Gastrocnemius medialis (tissue), 4 donors: ENCODE measurements around the gene LRRC4. TPM values are rescaled to one million over a fixed set of nuclear protein-coding genes. Genes with fewer than 3 reads are reported as not detected.

Experiments
- ATAC-seq, 2 donors: fragments of 150-250 bp; one replicate each; pipeline ENCODE4 v1.9.1; 2016
- DNase-seq, 2 donors: peaks; one replicate each; pipeline ENCODE4 v3.0.0-alpha.2; 2019
- H3K27ac ChIP-seq, 4 donors: fragments of 200-600 bp; sonication (generic); 1 replicate in 1 of 4; 2 replicates in 3 of 4; pipeline ENCODE4 v1.5.1; 2016 to 2018; ENCODE audit warnings: mild to moderate bottlenecking in 2 of 4, moderate library complexity in 1 of 4
- H3K27me3 ChIP-seq, 3 donors: fragments of 200-600 bp; sonication (generic) in 2 of 3; 1 replicate in 1 of 3; 2 replicates in 2 of 3; pipeline versions ENCODE4 v1.5.1 to v1.6.0; 2016 to 2019; ENCODE audit warnings: mild to moderate bottlenecking in 1 of 3, moderate library complexity in 1 of 3
- H3K36me3 ChIP-seq, 2 donors: fragments of 200-600 bp; sonication (generic) in 1 of 2; one replicate each; pipeline ENCODE4 v1.5.1; 2017 to 2018
- H3K4me1 ChIP-seq, 2 donors: fragments of 200-600 bp; sonication (generic) in 1 of 2; one replicate each; pipeline ENCODE4 v1.5.1; 2016 to 2017; ENCODE audit warnings: mild to moderate bottlenecking in 2 of 2
- H3K4me3 ChIP-seq, 4 donors: fragments of 200-600 bp; sonication (generic) in 3 of 4; 1 replicate in 1 of 4; 2 replicates in 3 of 4; pipeline ENCODE4 v1.5.1; 2016 to 2019; ENCODE audit warnings: mild to moderate bottlenecking in 2 of 4
- H3K9me3 ChIP-seq, 3 donors: fragments of 200-600 bp; sonication (generic) in 2 of 3; 1 replicate in 1 of 3; 2 replicates in 2 of 3; pipeline ENCODE4 v1.5.1; 2016 to 2019
- CTCF ChIP-seq, 5 experiments: fragments of 450-650 bp in 3 of 5; fragments of 200-600 bp in 2 of 5; sonication (generic) in 2 of 5; IDR thresholded peaks in 4 of 5; conservative IDR thresholded peaks in 1 of 5; 1 replicate in 4 of 5; 2 replicates in 1 of 5; pipeline ENCODE4 v1.5.1; 2016 to 2019; ENCODE audit warnings: antibody characterized with exemption in 5 of 5, mild to moderate bottlenecking in 3 of 5, moderate library complexity in 3 of 5
- POLR2A ChIP-seq, 2 donors: fragments of 450-650 bp; IDR thresholded peaks; one replicate each; pipeline ENCODE4 v1.6.1; 2017; ENCODE audit warnings: antibody characterized with exemption in 2 of 2, mild to moderate bottlenecking in 2 of 2, moderate library complexity in 2 of 2
- in situ Hi-C, 4 donors: fragments of 200-750 bp; cut with MboI; loops; one replicate each; pipeline versions ENCODE4 v1.15.0 to v1.8.0; 2017; ENCODE audit warnings: low sequenced_read_pairs in 4 of 4
- intact Hi-C: fragments of 100-400 bp; cut with DNase I; formaldehyde crosslinking; loops from one replicate; pipeline ENCODE4 v1.15.1; 2023; ENCODE audit warnings: low total_unique reads
- total RNA-seq, 4 donors: library from RNA; depleted of rRNA; stranded (reverse); fragments of >200 nt; gene quantifications; one replicate each; pipeline versions ENCODE4 v1.1.0 to v1.2.3, GENCODE V29; 2016

Gene LRRC4
- total RNA-seq, 4 donors from 2014 or later: 0.29 to 4.3 (median 0.96) TPM

DNA sequence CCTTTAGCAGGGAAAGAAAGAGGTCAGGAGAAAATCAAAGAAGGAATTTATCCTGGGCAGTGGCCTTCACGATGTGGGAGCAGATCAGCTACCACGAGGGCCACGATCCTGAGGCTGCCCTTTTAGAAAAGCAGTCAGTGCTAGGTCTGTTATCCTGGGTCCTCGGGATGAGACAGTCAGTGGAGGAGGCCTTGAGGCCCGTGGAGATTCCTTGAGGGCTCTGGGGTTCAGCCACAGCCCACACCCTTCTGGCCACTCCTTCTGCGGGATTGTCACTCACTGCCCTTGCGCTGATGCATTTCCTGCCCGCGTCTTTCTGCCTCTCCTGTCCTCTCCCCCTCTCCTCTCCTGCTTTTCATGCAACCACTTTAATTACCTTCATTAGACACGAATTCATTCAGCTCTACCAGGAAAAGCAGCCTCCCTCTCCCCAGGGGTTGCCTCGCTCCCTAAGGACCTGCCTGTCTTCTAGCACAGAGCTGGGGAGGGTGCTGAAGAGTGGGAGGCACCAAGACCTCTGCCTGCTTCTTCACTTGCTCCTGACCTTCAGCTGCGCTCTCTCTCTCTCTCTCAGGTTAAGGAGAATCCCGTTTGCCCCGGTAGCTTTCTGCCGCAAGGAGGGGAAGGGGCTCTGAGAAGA lies 42.6 kb upstream of the LRRC4 start:
- in situ Hi-C loops (no loop called here), intact Hi-C loops (no loop called here)
- Histone ChIP-seq H3K27ac (no peak overlapping the region), H3K27me3 (no peaks in the 10 kb centered on the region), H3K4me3 (no peak overlapping the region), H3K4me1 (no peaks in the 10 kb centered on the region), H3K36me3 (no peaks in the 10 kb centered on the region), H3K9me3 (no peaks in the 10 kb centered on the region)
- ATAC-seq: no peak
- TF ChIP-seq CTCF (IDR thresholded peaks at IDR 0.05 in 4 of 5, conservative IDR thresholded peaks at IDR 0.05 in 1 of 5): no peak
- no peak for TF ChIP-seq POLR2A (IDR thresholded peaks at IDR 0.05)
- no peak for DNase-seq

DNA sequence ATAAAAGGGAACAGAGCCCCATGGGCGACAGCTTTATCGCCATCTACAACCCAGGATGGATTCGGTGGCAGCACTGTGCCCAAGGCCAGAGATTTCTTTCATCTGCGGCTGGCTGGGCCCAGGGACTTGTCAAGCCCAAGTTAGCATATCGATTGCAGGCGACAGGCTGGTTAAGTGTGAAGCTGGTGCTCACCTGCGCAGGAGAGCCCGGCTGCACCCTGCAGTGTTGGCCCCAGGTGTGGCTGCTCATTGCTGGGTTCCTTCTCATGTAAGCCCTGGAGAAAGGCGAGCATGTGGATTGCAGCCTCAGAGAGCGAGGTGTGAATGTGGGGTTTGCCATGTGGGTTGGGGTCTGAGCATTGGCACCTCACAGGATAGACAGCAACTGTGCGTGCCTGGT lies 40.6 kb upstream of the LRRC4 start:
- no peaks in the 10 kb centered on the region for H3K9me3 ChIP-seq
- ATAC-seq (no peak), DNase-seq (no peak)
- H3K27me3 ChIP-seq: no peaks in the 10 kb centered on the region
- H3K4me1 ChIP-seq: no peaks in the 10 kb centered on the region
- intact Hi-C loops: no loop called here
- in situ Hi-C loops: no loop called here
- H3K36me3 ChIP-seq: no peaks in the 10 kb centered on the region
- TF ChIP-seq CTCF (IDR thresholded peaks at IDR 0.05 in 4 of 5, conservative IDR thresholded peaks at IDR 0.05 in 1 of 5): no peak
- TF ChIP-seq POLR2A (IDR thresholded peaks at IDR 0.05): no peak
- H3K27ac ChIP-seq: no peak overlapping the region
- no peak overlapping the region for H3K4me3 ChIP-seq

DNA sequence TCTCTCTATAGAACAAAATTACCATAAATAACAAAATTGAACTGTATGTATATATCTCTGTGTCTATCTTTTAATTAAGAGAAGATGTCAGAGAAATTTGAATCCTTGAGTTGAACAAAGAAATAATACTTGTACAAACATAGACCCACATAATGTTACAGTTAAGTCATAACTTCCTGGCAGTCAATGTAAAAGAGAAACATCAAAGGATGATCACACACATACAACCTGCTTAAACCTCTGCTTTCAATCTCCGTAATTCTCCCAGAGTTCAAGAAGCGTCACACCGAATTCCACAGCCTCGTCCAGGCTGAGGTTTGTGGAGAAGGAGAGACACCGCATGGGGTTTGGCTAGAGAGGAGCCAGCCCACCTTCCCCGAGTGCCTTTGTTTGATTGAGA lies 40.1 kb upstream of the LRRC4 start:
- no peaks in the 10 kb centered on the region for H3K36me3 ChIP-seq
- no peak overlapping the region for H3K4me3 ChIP-seq
- no peaks in the 10 kb centered on the region for H3K4me1 ChIP-seq
- DNase-seq (no peak), ATAC-seq (no peak)
- H3K27ac ChIP-seq: no peak overlapping the region
- H3K27me3 ChIP-seq: no peaks in the 10 kb centered on the region
- intact Hi-C loops: no loop called here
- H3K9me3 ChIP-seq: no peaks in the 10 kb centered on the region
- in situ Hi-C loops: no loop called here
- TF ChIP-seq CTCF (IDR thresholded peaks at IDR 0.05 in 4 of 5, conservative IDR thresholded peaks at IDR 0.05 in 1 of 5) (no peak), POLR2A (IDR thresholded peaks at IDR 0.05) (no peak)

- Histone ChIP-seq H3K27me3 (no peaks in the 10 kb centered on the region), H3K36me3 (no peaks in the 10 kb centered on the region), H3K4me1 (no peaks in the 10 kb centered on the region), H3K4me3 (no peak overlapping the region), H3K27ac (no peak overlapping the region), H3K9me3 (no peaks in the 10 kb centered on the region)
- ATAC-seq: no peak
- in situ Hi-C loops (no loop called here), intact Hi-C loops (no loop called here)
- no peak for DNase-seq
- TF ChIP-seq POLR2A (IDR thresholded peaks at IDR 0.05) (no peak), CTCF (IDR thresholded peaks at IDR 0.05 in 4 of 5, conservative IDR thresholded peaks at IDR 0.05 in 1 of 5) (no peak)
Measured at GRCh38 chr7:128069373-128070364, 38.4 kb upstream of the LRRC4 start.
